GM18508 (cell line): ENCODE results near the gene MAT2B.

Experiments used
- ATAC-seq: cut with Tn5 transposase; IDR thresholded peaks from one replicate; pipeline ENCODE4 v1.9.1; 2021; ENCODE audit warnings: moderate number of reproducible peaks; ENCODE audit not compliant: insufficient read depth, unreplicated experiment

MAT2B gene

DNA sequence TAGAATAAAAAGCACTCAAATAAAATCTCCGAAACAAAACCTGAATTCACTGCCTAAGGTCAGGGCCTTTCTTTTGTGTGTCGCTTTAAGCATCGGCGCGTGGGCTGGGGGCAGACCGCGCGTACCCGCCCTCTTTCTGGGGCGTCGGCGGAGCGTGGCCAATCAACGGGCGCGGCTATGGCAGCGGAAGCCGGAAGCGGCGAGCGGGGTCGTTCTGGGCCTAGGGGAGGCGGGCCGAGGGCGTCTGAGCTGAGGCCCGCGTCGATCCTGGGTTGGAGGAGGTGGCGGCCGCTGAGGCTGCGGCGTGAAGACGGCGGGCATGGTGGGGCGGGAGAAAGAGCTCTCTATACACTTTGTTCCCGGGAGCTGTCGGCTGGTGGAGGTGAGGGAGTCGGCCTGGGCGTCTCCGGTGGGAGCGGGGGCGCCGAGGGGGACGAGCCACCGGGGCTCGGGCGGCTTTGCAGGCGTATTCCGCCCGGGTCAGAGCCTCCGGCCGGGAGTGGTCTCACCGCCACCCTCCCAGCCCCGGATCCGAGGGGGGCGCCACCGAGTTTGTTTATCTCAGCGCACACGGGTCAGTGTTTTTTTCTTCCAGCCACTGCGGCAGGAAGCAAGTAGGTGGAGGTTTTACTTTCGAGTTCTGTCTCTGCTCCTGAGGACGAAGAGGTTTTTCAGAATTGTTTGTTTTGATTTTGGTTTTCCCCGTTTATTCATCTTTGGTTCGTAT, at the start of gene MAT2B:
Gene MAT2B, plus strand, starts transcription at position 252 of the 727 bp plus-strand sequence. Its CDS starts 68 bp downstream, at position 320.
- ATAC-seq = peak; percentile 74

- ATAC-seq = no peak
Measured at GRCh38 chr5:163456029-163456589, 49.3 kb upstream of the MAT2B start.

- ATAC-seq = no peak
Measured at GRCh38 chr5:163456840-163457239, 48.6 kb upstream of the MAT2B start.

- no peak for ATAC-seq
Measured at GRCh38 chr5:163458778-163459385, 46.5 kb upstream of the MAT2B start.

- ATAC-seq = peak; percentile 2
Measured at GRCh38 chr5:163459462-163459818, 46.0 kb upstream of the MAT2B start.

DNA sequence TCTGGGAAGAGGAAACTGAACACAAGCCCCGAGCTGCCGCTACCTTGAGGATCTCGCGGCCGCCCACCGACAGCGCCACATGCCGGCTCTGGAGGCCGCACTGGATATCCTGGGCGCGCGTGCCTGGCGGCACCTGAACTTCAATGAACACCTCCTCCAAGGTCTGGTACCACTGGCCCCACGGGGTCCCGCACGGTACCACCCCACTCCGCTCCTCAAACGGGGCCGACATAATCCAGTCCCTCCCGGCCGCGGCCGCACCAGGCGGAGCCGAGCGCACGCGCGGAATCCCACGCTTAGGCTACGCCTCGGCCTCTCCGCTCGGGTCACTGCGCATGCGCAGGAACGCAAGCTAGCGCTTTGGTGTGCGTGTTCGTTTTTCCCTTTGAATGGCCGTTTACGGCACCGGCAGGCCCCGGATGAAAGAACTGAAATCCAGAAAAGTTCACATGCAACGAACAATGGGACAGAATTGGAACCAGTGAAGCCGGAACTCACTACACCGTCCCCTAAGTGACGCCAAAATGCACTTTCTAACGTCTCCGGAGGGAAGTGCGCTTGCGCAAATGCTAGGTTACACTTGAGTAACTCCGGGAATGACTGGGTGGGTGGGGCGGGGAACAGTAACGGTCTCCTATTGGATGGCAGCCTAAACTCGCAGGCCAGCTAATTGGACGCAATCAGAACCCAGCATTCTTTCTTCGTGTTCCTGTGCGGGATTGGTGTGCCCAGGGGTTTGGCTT, 45.4 kb upstream of the MAT2B start, which contains the start of gene NUDCD2:
Gene NUDCD2, minus strand, starts transcription at position 284 of the 743 bp plus-strand sequence. Its CDS starts 52 bp downstream, at position 232.
- peak; percentile 76 for ATAC-seq

DNA sequence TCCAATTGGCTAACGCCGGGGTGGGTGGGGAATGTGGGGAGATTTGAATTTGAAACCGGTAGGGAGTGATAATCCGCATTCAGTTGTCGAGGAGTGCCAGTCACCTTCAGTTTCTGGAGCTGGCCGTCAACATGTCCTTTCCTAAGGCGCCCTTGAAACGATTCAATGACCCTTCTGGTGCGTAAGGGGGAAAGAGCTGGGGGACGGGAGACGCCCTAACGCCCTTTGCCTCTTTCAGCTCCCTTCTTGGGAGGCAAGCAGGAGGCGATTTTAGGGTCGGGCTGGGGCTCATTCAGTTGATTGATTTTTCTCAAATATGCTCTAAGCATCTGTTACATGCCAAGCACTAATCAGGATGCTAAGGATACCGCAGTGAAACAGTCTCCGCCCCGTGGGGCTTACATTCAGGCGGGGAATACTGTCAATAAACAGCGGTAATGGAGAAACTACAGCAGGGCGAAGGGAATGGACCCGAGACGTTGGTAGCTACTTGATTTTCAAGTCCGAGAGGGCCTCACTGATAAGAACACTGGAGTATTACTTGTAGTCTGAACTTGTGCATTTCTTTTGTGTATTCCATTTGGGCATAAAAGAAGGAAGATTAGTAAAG, 44.8 kb upstream of the MAT2B start, which contains the start of gene HMMR:
Gene HMMR, plus strand, starts transcription at position 71 of the 610 bp plus-strand sequence. Its CDS starts 61 bp downstream, at position 132.
- ATAC-seq = no peak

GRCh38 chr5:163463063-163463435, 42.4 kb upstream of the MAT2B start:
- ATAC-seq = no peak

DNA sequence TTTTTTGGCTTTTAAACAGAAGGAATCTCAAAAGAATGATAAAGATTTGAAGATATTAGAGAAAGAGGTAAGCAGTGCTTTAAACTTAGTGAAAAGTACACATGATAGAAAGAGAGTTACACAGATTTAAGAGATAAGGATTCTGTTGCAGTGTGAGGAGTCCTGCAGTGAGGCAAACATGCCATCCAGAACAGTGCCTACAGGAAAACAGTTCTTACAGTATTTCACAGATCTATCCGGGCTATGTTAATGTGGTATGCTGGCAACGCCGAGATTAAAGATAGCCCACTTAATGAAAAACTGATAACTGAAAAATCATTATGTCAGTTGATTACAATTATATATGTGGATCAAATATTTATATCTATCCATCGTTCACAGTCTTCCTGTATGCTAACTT, 37.7 kb upstream of the MAT2B start:
- ATAC-seq = no peak

DNA sequence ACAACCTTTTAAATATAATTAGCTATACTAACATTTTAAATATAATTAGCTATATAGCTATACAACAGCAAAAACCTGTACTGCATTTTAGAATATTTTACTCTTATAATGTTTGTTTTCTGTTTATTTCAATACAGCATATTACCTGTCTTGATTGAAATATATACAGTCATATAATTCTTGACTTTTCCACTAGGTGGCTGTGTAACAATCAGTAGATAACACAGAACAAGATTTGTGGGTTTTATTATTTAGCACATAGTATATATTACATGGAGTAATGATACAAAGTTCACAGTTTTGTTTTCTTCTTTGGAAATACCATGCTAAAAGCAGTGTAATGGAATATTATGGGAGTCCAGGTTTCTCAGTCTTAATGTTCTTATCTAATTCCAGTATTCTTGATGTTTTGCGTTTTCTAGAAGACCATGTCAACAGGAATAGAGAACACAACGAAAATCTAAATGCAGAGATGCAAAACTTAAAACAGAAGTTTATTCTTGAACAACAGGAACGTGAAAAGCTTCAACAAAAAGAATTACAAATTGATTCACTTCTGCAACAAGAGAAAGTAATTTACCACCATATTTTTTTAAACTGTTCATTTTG, 31.7 kb upstream of the MAT2B start:
- ATAC-seq = no peak

DNA sequence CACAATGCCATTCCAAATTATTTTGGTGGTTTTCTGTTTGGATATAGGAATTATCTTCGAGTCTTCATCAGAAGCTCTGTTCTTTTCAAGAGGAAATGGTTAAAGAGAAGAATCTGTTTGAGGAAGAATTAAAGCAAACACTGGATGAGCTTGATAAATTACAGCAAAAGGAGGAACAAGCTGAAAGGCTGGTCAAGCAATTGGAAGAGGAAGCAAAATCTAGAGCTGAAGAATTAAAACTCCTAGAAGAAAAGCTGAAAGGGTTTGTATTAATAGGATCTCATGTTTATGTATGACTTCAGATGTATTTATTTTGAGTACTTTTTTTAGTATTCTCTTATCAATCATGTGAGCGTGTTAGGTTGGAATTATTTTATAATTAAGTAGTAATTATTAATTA, 30.0 kb upstream of the MAT2B start:
- no peak for ATAC-seq

- ATAC-seq = no peak
Measured at GRCh38 chr5:163478126-163478981, 27.1 kb upstream of the MAT2B start.

GRCh38 chr5:163478982-163479271, 26.5 kb upstream of the MAT2B start:
- no peak for ATAC-seq

GRCh38 chr5:163489055-163489744, 16.2 kb upstream of the MAT2B start:
- ATAC-seq = no peak

DNA sequence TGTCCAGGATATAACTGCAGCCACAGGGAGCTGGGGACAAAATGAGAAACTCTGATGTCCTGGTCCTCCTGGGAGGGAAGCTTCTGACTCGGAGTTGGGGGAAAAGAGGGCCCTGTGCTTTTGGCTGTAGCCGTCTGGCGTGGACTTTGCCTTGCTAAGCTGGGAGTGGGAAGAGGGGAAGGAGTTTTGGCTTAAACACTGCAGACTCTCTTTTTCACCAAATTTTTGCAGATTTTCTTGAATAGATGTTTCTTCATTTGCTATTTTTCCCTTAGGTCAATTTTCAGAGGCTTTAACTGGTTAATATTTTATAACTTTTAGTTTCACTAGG, 15.7 kb upstream of the MAT2B start:
- no peak for ATAC-seq

DNA sequence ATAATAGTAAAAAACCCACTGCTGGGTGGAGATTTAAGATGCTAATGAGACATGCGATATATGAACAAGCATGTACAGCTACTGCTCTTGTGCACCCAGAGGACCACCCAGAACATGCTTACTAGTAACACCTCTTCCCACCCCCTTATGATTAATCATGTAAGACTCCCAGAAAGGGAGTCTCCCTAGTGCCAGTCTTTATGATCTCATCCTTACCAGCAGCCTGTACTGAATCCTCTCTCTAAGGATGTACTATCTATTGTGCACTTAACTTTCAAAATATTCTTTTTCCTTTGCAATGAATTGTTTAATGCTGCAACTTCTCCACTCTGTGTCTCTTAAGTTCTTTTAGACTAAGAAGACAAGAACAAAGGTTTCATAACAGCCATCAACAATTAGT, 9.1 kb upstream of the MAT2B start:
- ATAC-seq = no peak

GRCh38 chr5:163497315-163497714, 8.1 kb upstream of the MAT2B start:
- ATAC-seq = peak; percentile 70

DNA sequence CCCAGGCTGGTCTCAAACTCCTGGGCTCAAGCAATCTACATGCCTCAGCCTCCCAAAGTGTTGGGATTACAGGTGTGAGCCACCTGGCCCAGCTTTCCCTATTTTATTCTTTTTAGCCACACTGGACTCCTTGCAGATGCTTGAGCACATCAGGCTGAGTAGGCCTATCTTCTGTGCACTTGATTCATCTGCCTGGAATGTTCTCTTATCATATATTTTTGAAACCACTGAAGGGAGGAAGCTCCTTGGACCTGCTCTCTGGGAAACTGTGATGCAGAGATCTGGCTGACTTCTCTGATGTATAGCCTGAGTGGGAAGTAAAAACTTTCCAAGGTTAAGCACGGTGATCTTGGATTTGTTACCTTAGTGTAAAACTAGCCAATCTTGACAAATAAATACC, 6.5 kb upstream of the MAT2B start:
- no peak for ATAC-seq

GRCh38 chr5:163502521-163502920, 2.9 kb upstream of the MAT2B start:
- ATAC-seq = no peak
